ENCODE data around the gene KRT16. TPM values are rescaled to one million over a fixed set of nuclear protein-coding genes. Genes with fewer than 3 reads are reported as not detected.

The KRT16 gene
- total RNA-seq, 4 donors from 2014 or later, result not detected

DNA sequence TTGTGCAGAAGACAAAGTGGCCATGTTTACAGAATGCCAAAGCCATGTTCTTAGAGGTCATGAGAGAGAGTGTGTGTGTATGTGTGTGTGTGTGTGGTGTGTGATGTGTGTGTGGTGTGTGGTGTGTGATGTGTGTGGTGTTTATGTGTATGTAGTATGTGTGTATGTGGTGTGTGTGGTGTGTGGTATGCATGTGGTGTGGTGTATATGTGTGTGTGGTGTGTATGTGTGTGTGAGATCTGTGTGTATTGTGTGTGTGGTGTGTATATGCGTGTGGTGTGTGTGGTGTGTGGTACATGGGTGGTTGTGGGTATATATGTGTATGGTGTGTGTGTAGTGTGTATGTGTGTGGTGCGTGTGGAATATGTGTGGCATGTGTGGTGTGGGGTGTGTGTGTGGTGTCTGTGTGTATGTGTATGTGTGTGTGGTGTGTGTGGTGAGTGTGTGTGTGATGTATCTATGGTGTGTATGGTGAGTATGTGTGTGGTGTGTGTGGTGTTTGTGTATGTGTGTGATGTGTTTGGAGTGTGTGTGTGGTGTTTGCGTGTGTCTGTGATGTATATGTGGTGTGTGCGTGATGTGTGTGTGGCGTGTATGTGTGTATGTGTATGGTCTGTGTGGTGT is 20.0 kb upstream of the KRT16 start:
- H3K4me3 ChIP-seq, result no peak overlapping the region
- intact Hi-C loops (cut with DNase I; ENCODE audit: low total_unique reads), result no loop called here
- no peak overlapping the region for H3K27ac ChIP-seq
- TF ChIP-seq POLR2A (IDR thresholded peaks at IDR 0.05), result no peak
- TF ChIP-seq, protein P1, sequence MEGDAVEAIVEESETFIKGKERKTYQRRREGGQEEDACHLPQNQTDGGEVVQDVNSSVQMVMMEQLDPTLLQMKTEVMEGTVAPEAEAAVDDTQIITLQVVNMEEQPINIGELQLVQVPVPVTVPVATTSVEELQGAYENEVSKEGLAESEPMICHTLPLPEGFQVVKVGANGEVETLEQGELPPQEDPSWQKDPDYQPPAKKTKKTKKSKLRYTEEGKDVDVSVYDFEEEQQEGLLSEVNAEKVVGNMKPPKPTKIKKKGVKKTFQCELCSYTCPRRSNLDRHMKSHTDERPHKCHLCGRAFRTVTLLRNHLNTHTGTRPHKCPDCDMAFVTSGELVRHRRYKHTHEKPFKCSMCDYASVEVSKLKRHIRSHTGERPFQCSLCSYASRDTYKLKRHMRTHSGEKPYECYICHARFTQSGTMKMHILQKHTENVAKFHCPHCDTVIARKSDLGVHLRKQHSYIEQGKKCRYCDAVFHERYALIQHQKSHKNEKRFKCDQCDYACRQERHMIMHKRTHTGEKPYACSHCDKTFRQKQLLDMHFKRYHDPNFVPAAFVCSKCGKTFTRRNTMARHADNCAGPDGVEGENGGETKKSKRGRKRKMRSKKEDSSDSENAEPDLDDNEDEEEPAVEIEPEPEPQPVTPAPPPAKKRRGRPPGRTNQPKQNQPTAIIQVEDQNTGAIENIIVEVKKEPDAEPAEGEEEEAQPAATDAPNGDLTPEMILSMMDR (IDR thresholded peaks at IDR 0.05), result no peak
- H3K4me1 ChIP-seq, result no peaks in the 10 kb centered on the region
- no peaks in the 10 kb centered on the region for H3K9me3 ChIP-seq
- H3K36me3 ChIP-seq, result no peaks in the 10 kb centered on the region
- no peak for DNase-seq
- no peaks in the 10 kb centered on the region for H3K27me3 ChIP-seq

DNA sequence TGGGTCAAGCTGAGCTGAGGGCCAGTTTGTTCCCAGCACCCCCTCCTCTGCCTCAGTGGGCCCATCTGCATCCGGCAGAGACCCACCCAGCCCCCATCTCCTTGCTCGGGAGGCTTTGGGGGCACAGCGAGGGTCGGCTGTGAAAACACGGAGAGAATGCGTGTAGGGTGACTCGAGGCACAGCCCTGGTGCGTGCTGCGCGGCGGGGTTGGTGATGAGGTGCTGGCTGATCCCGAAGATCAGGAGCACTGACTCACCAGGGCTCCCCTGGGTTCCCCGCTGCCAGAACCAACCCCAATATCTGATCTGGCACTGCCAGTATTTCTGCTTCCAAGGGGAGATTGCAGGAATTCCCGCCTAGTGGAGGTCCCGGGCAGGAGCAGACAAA is 19.3 kb upstream of the KRT16 start:
- Histone ChIP-seq H3K4me3 (no peak overlapping the region), H3K27ac (no peak overlapping the region), H3K9me3 (no peaks in the 10 kb centered on the region), H3K27me3 (no peaks in the 10 kb centered on the region), H3K4me1 (no peaks in the 10 kb centered on the region), H3K36me3 (no peaks in the 10 kb centered on the region)
- intact Hi-C loops (cut with DNase I; ENCODE audit: low total_unique reads), result no loop called here
- TF ChIP-seq, protein P1 (IDR thresholded peaks at IDR 0.05), result no peak
- TF ChIP-seq POLR2A (IDR thresholded peaks at IDR 0.05), result no peak
- DNase-seq, result no peak

DNA sequence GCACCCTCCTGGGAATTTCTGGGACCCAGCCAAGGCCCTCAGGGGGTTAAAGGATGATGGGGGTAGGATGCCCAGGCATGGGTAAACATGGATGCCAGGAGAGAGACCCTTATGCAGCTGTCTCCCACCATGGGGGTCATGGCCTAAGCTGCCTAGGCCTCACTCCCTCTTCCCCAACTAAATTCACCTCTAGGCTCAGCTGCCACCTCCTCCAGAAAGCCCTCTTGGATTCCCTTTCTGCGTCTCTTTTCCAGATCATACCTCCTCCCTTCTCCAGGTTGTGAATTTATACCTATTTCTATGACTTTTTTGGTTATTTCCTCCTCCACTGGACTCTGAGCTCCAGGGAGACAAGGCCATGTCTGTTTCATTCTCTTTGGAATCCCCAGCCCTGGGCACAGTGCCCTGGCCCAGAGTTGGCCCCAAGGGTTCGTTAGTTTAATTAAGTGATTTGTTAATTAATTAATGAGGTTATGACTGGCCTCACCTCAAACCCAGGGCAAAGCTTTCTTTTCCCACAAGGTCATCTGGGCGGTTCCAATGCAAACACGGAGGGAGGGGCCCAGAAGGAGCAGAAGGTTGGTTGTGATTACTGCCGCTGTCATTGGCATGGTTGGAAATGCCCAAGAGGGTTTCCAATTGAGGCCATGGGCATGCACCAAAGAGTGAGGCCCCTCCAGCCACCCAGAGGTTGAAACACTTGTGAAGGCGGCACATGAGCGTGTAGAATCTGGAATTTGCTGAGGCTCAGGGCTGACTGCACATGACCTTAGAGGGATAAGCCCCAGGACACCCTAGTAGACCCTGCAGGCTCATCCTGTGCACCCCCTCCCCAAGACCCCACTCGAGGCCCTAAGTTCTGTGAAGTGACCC is 18.7 kb upstream of the KRT16 start:
- no peaks in the 10 kb centered on the region for H3K27me3 ChIP-seq
- no peak for DNase-seq
- TF ChIP-seq, protein P1 (IDR thresholded peaks at IDR 0.05), result no peak
- no peaks in the 10 kb centered on the region for H3K4me1 ChIP-seq
- H3K4me3 ChIP-seq, result no peak overlapping the region
- intact Hi-C loops (cut with DNase I; ENCODE audit: low total_unique reads), result no loop called here
- H3K36me3 ChIP-seq, result no peaks in the 10 kb centered on the region
- no peaks in the 10 kb centered on the region for H3K9me3 ChIP-seq
- no peak overlapping the region for H3K27ac ChIP-seq

DNA sequence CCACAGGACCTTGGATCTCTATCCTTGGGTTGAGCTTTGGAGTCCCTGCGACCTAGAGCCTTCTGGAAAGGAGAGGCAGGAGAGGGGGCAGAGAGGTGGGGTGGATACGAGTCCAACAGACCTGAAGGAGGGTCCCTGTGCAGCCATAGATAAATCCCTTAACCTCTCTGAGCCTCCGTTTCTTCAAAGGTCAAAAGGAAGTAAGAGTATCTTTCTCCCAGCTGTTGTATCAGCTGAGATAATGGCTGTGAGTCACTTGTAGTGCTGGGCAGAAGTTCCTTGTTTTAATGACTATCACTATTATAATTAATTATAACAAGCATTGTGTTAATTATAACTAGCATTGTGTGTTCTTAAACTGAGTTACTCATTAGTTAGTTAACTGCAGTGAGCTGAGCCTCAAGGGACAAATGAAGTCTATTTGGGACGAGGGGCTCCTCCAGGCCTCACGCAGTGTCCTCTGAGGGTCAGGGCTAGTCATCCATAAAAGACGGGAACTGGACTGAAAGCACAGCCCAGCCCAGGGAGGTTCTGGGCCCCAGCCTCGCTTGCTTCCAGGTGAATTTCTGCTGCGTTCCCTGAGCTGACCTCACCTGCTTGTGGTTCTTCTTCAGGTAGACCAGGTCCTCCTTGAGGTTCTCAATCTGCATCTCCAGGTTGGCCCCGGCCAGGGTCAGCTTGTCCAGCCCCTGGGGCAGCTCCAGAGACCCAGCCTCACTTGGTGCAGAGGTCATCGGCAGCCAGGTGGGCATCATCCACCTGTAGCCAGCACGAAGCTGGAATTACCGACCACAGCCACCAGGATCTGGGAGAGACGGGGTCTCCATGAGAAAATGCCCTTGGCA is 17.5 kb upstream of the KRT16 start:
- Histone ChIP-seq H3K36me3 (no peaks in the 10 kb centered on the region), H3K4me3 (no peak overlapping the region), H3K27me3 (no peaks in the 10 kb centered on the region), H3K27ac (no peak overlapping the region), H3K9me3 (no peaks in the 10 kb centered on the region), H3K4me1 (no peaks in the 10 kb centered on the region)
- DNase-seq, result no peak
- TF ChIP-seq, protein P1 (IDR thresholded peaks at IDR 0.05), result no peak
- TF ChIP-seq POLR2A (IDR thresholded peaks at IDR 0.05), result no peak
- intact Hi-C loops (cut with DNase I; ENCODE audit: low total_unique reads), result no loop called here
